Measurements from ENCODE around the gene KRTAP5-9. TPM values are rescaled to one million over a fixed set of nuclear protein-coding genes. Genes with fewer than 3 reads are reported as not detected.
"Not testable (repeated sequence)": the region's sequence is repeated elsewhere in the genome, so short reads cannot be mapped to it uniquely, and the experiment has no call there.

Gene KRTAP5-9
- total RNA-seq, 3 donors from 2014 or later = 0.60 to 1.4 TPM; not detected in 1

DNA sequence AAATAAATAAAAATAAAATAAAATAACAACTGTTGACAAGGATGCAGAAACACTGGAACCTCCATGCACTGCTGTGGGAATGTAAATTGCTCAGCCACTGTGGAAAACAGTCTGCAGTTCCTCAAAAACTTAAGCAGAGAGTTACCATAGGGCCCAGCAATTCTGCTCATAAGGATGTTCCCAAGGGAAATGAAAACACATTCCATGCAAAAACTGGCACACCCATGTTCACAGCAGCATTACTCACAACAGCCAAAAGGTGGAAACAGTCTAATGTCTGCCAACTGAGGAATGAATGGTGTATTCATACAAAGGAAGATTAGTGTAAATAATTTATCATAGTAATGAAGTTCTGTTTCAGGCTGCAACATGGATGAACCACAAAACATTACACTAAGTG is 13.9 kb downstream of the KRTAP5-9 start:
- DNase-seq (no peak), ATAC-seq (no peak)
- Histone ChIP-seq H3K36me3 (ENCODE audit: low read depth) (no peaks in the 10 kb centered on the region), H3K9me3 (no peaks in the 10 kb centered on the region), H3K4me3 (no peak overlapping the region), H3K4me1 (ENCODE audit: low read depth) (no peaks in the 10 kb centered on the region)
- intact Hi-C loops (cut with DNase I, micrococcal nuclease) = no loop called here
- TF ChIP-seq, protein P1, sequence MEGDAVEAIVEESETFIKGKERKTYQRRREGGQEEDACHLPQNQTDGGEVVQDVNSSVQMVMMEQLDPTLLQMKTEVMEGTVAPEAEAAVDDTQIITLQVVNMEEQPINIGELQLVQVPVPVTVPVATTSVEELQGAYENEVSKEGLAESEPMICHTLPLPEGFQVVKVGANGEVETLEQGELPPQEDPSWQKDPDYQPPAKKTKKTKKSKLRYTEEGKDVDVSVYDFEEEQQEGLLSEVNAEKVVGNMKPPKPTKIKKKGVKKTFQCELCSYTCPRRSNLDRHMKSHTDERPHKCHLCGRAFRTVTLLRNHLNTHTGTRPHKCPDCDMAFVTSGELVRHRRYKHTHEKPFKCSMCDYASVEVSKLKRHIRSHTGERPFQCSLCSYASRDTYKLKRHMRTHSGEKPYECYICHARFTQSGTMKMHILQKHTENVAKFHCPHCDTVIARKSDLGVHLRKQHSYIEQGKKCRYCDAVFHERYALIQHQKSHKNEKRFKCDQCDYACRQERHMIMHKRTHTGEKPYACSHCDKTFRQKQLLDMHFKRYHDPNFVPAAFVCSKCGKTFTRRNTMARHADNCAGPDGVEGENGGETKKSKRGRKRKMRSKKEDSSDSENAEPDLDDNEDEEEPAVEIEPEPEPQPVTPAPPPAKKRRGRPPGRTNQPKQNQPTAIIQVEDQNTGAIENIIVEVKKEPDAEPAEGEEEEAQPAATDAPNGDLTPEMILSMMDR (IDR thresholded peaks at IDR 0.05) = no peak

DNA sequence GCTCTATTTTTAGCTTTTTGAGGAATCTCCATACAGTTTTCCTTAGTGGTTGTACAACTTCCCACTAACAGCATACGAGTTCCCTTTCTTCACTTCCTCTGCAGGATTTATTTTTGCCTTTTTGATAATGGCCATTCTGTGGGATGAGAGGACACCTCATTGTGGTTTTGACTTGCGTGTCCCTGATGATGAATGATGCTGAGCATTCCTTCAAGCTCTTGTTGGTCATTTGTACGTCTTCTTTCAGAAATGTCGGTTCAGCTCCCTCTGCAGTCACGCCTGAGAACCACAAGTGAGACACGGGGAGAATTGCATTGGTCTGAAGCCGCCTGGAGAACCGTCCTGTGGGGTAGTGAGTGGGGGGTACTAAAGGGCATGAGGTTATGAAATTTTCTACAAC is 15.2 kb downstream of the KRTAP5-9 start:
- peak in 1 of 3 donors; percentile 28 for DNase-seq
- H3K4me1 ChIP-seq (ENCODE audit: low read depth) = no peaks in the 10 kb centered on the region
- intact Hi-C loops (cut with DNase I, micrococcal nuclease) = no loop called here
- no peak overlapping the region for H3K4me3 ChIP-seq
- ATAC-seq = peak; percentile 59
- H3K36me3 ChIP-seq (ENCODE audit: low read depth) = no peaks in the 10 kb centered on the region
- H3K9me3 ChIP-seq = no peaks in the 10 kb centered on the region
- TF ChIP-seq, protein P1 (IDR thresholded peaks at IDR 0.05) = no peak

DNA sequence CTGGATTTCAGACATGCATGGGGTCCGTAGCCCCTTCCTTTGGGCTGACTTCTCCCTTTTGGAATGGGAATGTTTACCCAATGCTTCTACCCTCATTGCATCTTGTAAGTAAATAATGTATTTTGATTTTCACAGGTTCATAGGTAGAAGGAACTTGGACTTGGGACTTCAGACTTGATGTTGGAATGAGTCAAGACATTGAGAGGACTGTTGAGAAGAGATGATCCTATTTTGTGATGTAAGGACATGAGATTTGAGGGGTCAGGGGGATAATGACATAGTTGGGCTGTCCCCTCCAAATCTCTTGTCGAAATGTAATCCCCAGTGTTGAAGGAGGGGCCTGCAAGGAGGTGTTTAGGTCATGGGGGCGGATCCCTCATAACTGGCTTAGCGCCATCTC is 16.2 kb downstream of the KRTAP5-9 start:
- ATAC-seq = peak; percentile 39
- no peak for DNase-seq
- no peaks in the 10 kb centered on the region for H3K4me1 ChIP-seq (ENCODE audit: low read depth)
- no peak overlapping the region for H3K4me3 ChIP-seq
- TF ChIP-seq, protein P1 (IDR thresholded peaks at IDR 0.05) = no peak
- no peaks in the 10 kb centered on the region for H3K9me3 ChIP-seq
- H3K36me3 ChIP-seq (ENCODE audit: low read depth) = no peaks in the 10 kb centered on the region
- intact Hi-C loops (cut with DNase I, micrococcal nuclease) = no loop called here

DNA sequence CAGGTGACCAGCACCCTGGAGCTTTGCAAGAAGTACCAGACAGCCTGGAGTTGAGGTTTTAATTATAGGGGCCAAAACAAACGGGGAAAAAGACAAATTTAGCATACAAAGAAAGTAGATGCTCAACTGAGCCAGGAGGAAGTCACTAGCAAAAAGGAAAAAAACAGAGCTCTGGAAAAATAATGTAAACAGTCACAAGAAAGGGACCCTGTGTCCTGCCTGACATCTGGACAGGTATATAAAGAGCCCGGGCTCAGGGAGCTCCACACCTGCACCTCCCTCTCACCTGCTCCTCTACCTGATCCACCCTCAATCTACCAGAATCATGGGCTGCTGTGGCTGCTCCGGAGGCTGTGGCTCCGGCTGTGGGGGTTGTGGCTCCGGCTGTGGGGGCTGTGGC is 17.0 kb downstream of the KRTAP5-9 start, which contains the start of gene KRTAP5-10:
TSS of gene KRTAP5-10 (plus strand) at position 301 of the 400 bp plus-strand sequence. CDS start at position 326, 25 bp downstream.
- Histone ChIP-seq H3K4me1 (ENCODE audit: low read depth) (no peaks in the 10 kb centered on the region), H3K9me3 (no peaks in the 10 kb centered on the region), H3K4me3 (no peak within 1 kb of the TSS), H3K36me3 (ENCODE audit: low read depth) (no peaks in the 10 kb centered on the region)
- TF ChIP-seq, protein P1 (IDR thresholded peaks at IDR 0.05) = no peak
- intact Hi-C loops (cut with DNase I, micrococcal nuclease) = no loop called here
- ATAC-seq (no peak), DNase-seq (no peak)

DNA sequence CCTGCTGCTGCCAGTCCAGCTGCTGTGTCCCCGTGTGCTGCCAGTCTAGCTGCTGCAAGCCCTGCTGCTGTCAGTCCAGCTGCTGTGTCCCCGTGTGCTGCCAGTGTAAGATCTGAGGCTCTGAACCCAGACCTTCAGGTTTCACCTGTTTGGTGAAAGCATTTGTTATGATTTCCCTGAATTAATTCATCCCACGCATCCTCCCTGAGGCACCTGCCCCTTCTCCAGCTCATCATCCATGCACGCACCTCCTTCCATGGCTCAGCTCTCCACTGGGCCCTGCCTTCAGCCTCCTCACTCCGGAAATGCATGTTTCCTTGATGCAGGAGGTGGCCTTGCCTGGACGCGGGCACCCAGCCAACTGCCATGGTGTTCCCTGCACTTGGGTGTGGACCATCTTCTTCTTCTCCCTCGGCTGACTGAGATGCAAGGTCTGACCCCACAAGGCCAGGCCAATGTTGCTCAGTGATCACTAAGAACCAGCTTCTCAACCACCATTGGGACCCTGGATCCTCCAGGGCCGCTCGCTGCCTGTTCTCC is 17.9 kb downstream of the KRTAP5-9 start:
- Histone ChIP-seq H3K4me1 (ENCODE audit: low read depth) (no peaks in the 10 kb centered on the region), H3K9me3 (no peaks in the 10 kb centered on the region), H3K4me3 (no peak overlapping the region), H3K36me3 (ENCODE audit: low read depth) (no peaks in the 10 kb centered on the region)
- peak; percentile 26 for ATAC-seq
- intact Hi-C loops (cut with DNase I, micrococcal nuclease) = no loop called here
- TF ChIP-seq, protein P1 (IDR thresholded peaks at IDR 0.05) = no peak
- DNase-seq = peak in 2 of 3 donors; percentile 17 to 62

DNA sequence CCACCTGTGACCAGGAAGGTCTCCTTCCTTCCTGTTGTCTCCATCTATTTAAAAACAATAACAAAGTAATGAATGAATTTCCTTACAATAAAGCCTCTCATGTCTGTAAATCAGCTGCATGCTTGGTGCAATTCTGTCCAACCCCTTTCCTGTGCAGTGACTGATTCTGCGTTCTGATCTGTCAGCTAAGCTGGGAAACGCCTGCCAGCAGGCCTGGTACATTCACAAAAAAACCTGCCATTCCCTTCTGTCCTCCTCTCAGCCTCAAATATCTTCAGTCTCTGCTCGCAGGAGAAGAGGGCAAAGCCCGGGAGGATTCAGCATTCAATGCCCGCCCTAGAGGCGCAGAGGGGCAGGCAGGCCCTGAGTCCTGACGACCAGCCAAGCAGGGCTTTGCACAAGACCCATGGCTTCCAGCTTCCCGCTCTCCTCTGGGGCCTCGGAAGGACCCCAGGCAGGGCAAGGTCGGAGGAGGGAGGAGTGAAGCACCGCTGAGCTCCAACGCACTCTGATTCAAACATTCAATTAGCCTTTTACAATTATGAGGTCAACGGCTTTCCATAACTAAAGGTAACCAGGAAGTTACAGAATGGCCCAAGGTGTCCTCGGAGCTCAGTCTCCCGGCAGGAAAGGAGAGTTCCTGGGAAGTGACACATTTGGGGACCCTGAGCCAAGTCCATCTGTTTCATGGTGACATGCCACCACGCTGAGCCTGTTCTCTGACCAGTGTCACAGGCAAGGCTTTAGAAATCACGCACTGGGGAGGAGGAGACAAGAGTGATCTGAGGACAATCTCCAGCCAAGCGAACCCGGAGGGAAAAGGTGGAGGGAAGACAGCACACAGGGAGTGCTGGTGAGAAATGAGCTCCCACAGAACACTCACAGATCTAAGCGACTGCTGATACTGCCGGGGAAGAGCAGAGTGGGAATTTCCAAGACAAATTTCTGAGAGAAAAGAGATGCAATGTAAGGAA is 18.7 kb downstream of the KRTAP5-9 start:
- intact Hi-C loops (cut with DNase I, micrococcal nuclease); H3K4me3 ChIP-seq; H3K9me3 ChIP-seq; DNase-seq; H3K4me1 ChIP-seq (ENCODE audit: low read depth); H3K36me3 ChIP-seq (ENCODE audit: low read depth): not testable (repeated sequence)
- peak; percentile 29 for ATAC-seq

DNA sequence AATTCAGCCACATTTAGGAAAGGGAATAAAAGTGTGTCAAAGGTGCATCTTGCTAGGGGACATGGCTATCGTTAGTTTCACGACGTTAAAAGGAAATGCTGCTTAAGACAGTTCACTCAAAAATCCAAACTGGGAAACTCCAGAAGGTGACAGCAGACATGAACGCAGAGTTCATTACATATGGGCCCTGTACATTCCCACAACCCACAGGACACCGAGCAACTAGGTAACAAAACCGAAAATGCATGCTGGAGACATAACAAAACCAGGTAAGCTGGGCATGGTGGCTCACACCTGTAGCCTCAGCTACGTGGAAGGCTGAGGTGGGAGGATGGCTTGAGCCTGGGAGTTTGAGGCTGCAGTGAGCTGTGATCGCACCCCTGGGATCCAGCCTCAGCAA is 19.4 kb downstream of the KRTAP5-9 start:
- H3K36me3 ChIP-seq (ENCODE audit: low read depth); H3K4me1 ChIP-seq (ENCODE audit: low read depth); H3K4me3 ChIP-seq; ATAC-seq; H3K9me3 ChIP-seq; DNase-seq; intact Hi-C loops (cut with DNase I, micrococcal nuclease): not testable (repeated sequence)
